Measurements from ENCODE around the gene FANCI. TPM values are rescaled to one million over a fixed set of nuclear protein-coding genes. Genes with fewer than 3 reads are reported as not detected.
"Not testable (repeated sequence)": the region's sequence is repeated elsewhere in the genome, so short reads cannot be mapped to it uniquely, and the experiment has no call there.

The FANCI gene
- total RNA-seq, 2 experiments from 2014 or later, result 148 to 159 TPM

GRCh38 chr15:89217031-89217430, 26.7 kb upstream of the FANCI start:
- ChIA-PET CTCF (interaction anchor here (1.1 to 3.8 kb wide), 3 partner anchors 11 to 26 kb away, joined by 4 to 22 read pairs (median 4); no protein-coding TSS in a partner anchor), POLR2A (no interaction called here)

- CTCF ChIA-PET, result interaction anchor here (1.1 to 3.8 kb wide), 3 partner anchors 12 to 26 kb away, joined by 4 to 22 read pairs (median 4); no protein-coding TSS in a partner anchor
- POLR2A ChIA-PET, result no interaction called here
Measured at GRCh38 chr15:89217686-89218376, 25.9 kb upstream of the FANCI start.

- POLR2A ChIA-PET, result no interaction called here
Measured at GRCh38 chr15:89218531-89218930, 25.2 kb upstream of the FANCI start.

GRCh38 chr15:89221543-89221942, 22.2 kb upstream of the FANCI start, which contains the start of gene RLBP1:
Gene RLBP1, minus strand, starts transcription at chr15:89221579. Its CDS starts 2,604 bp downstream, at chr15:89218975.
- POLR2A ChIA-PET, result no interaction called here
- CTCF ChIA-PET, result interaction anchor here (2.6 kb wide), 1 partner anchor 15 kb away, joined by 10 read pairs; no protein-coding TSS in a partner anchor

More at GRCh38 chr15:89218531-89218930, 25.2 kb upstream of the FANCI start:
- CTCF ChIA-PET, result interaction anchor here (3.8 kb wide), 1 partner anchor 12 kb away, joined by 22 read pairs; no protein-coding TSS in a partner anchor

- POLR2A ChIA-PET, result no interaction called here
- CTCF ChIA-PET, result no interaction called here
Measured at GRCh38 chr15:89225588-89225987, 18.2 kb upstream of the FANCI start.

GRCh38 chr15:89226359-89227221, 17.2 kb upstream of the FANCI start:
- POLR2A ChIA-PET, result no interaction called here
- CTCF ChIA-PET, result no interaction called here

GRCh38 chr15:89227425-89227824, 16.4 kb upstream of the FANCI start:
- ChIA-PET CTCF (no interaction called here), POLR2A (no interaction called here)

GRCh38 chr15:89230277-89230676, 13.5 kb upstream of the FANCI start:
- ChIA-PET CTCF (interaction anchor here (0.9 to 1.4 kb wide), 2 partner anchors 12 to 23 kb away, joined by 3 read pairs; no protein-coding TSS in a partner anchor), POLR2A (no interaction called here)

GRCh38 chr15:89231832-89232231, 11.9 kb upstream of the FANCI start:
- CTCF ChIA-PET, result interaction anchor here (1.4 kb wide), 1 partner anchor 25 kb away, joined by 3 read pairs; no protein-coding TSS in a partner anchor
- POLR2A ChIA-PET, result no interaction called here

GRCh38 chr15:89239883-89240810, 3.6 kb upstream of the FANCI start:
- CTCF ChIA-PET, result not testable (repeated sequence)

GRCh38 chr15:89243046-89243690, 611 bp upstream of the FANCI start:
- ChIA-PET POLR2A (interaction anchor here (1.0 kb wide), 1 partner anchor 25 kb away, joined by 3 read pairs; no protein-coding TSS in a partner anchor), CTCF (interaction anchor here (0.6 to 1.4 kb wide), 4 partner anchors 26 to 145 kb away, joined by 3 to 4 read pairs (median 4); no protein-coding TSS in a partner anchor)

More at GRCh38 chr15:89239883-89240810, 3.6 kb upstream of the FANCI start:
- POLR2A ChIA-PET, result not testable (repeated sequence)

GRCh38 chr15:89244574-89244903, 760 bp downstream of the FANCI start:
- ChIA-PET POLR2A (interaction anchor here (0.5 to 1.5 kb wide), 6 partner anchors 32 to 164 kb away, joined by 3 to 12 read pairs (median 3); no protein-coding TSS in a partner anchor), CTCF (interaction anchor here (1.4 to 2.9 kb wide), 2 partner anchors 37 to 40 kb away, joined by 4 to 19 read pairs; no protein-coding TSS in a partner anchor)

- ChIA-PET CTCF (interaction anchor here (0.9 kb wide), 1 partner anchor 41 kb away, joined by 4 read pairs; no protein-coding TSS in a partner anchor), POLR2A (no interaction called here)
Measured at GRCh38 chr15:89247446-89247845, 3.7 kb downstream of the FANCI start.

GRCh38 chr15:89248584-89248983, 4.8 kb downstream of the FANCI start:
- CTCF ChIA-PET, result no interaction called here

GRCh38 chr15:89250142-89250541, 6.4 kb downstream of the FANCI start:
- CTCF ChIA-PET, POLR2A ChIA-PET: not testable (repeated sequence)

More at GRCh38 chr15:89248584-89248983, 4.8 kb downstream of the FANCI start:
- POLR2A ChIA-PET, result no interaction called here

GRCh38 chr15:89277281-89277680, 33.5 kb downstream of the FANCI start:
- POLR2A ChIA-PET, result interaction anchor here (0.7 kb wide), 1 partner anchor 33 kb away, joined by 3 read pairs; the partner anchor contains the start of gene FANCI
- CTCF ChIA-PET, result not testable (repeated sequence)

GRCh38 chr15:89278307-89278706, 34.5 kb downstream of the FANCI start:
- ChIA-PET CTCF (interaction anchor here (1.2 kb wide), 1 partner anchor 71 kb away, joined by 3 read pairs; no protein-coding TSS in a partner anchor), POLR2A (no interaction called here)

- CTCF ChIA-PET, result no interaction called here
- POLR2A ChIA-PET, result no interaction called here
Measured at GRCh38 chr15:89282631-89283030, 38.9 kb downstream of the FANCI start.
